SIG-M5 treated with dmso at 0.1 percent for 504 hours (cell line): ENCODE results near the gene DBNL.
"Not testable (repeated sequence)": the region's sequence is repeated elsewhere in the genome, so short reads cannot be mapped to it uniquely, and the experiment has no call there.

Experiments
- DNase-seq: peaks from one replicate; lab custom pipeline; 2025; ENCODE audit not compliant: unreplicated experiment; lab: John Stamatoyannopoulos, UW

DBNL gene

DNA sequence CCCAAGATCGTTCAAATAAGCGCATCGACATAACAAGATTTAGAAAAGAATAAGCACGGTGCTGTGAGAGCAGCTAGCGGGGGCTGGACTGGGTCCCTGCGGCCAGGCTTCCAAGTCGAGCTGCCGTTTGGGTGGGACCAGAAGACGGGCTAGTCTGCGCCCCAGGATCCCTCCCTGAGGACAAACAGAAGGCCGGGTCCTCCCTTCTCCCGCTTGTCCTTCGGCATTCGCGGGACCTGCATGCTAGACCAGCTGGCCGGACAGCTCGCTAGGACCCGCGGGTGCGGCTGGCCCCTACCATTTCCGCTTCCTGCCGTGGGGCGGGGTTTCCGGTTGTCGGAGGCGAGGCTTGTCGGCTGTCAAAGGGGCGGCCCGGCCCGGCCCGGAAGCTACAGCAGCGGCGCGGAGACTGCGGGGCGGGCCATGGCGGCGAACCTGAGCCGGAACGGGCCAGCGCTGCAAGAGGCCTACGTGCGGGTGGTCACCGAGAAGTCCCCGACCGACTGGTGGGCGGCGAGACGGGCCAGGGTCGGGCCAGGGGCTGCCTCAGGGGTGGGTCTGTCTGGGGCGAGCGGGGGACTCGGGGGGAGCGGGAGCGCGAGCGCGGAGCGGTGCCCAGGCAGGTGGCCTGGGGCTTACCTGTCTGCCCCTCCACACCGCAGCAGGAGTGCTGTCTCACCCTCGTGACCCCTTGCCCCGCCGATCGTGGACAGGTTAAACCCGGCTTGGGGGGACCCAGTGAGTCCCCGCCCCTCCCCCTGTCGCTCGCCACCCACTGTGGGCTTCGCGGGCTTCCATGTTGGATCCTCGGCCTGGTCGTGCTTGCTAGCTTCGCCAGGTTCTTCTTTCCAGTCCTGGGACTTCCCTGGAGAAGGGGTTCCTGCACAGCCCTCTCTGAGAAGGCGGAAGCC lies at the start of gene DBNL:
TSS of gene DBNL (plus strand) at position 388 of the 911 bp plus-strand sequence. CDS start at position 424, 36 bp downstream.
- DNase-seq: peak; percentile 80

DNA sequence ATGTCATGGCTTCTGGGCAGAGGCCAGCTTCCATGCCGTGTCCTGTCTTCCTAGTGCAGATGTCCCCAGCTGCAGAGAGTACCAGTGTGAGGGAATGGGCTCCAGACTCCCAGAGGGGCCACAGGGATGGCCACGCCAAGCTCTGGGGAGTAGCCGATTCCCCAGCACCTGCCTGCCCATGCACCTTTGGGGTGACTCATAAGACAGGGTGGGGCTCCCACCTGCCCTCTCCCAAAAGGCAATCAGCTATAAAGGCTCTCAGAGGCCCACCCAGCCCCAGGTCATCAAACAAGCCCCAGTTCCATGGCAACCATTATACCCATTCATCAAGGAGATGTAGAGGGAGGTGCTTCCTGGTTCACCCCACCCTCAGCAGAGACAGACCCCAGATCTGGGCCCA lies 47.0 kb upstream of the DBNL start, which contains the start of gene SPDYE1:
TSS of gene SPDYE1 (plus strand) at position 366 of the 400 bp plus-strand sequence. CDS start 2,053 bp downstream, outside the sequence.
- DNase-seq: not testable (repeated sequence)

- DNase-seq: not testable (repeated sequence)
Observed at GRCh38 chr7:44012081-44012480, 32.4 kb upstream of the DBNL start.

DNA sequence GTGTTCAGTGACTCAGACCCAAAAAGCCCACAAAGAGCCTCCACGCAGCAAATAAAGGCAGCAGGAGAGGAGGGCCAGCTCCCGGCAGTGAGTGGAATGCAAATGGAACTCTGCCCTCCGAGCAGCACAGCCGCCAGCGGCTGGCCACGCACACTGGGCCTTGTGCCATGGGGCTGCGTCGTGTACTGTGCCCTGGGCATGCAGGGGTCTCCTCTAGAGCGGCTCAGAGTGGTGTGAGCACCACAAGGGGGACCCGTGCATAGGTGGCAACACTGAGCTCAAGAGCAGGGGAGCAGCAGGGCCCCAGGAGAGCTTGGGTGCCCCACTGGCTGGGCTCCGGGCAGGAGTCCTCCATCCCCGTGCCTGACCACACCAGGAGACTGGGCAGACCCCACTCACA lies 29.4 kb upstream of the DBNL start:
- DNase-seq: not testable (repeated sequence)

GRCh38 chr7:44018857-44019807 lies 25.4 kb upstream of the DBNL start:
- peak; percentile 90 for DNase-seq

DNA sequence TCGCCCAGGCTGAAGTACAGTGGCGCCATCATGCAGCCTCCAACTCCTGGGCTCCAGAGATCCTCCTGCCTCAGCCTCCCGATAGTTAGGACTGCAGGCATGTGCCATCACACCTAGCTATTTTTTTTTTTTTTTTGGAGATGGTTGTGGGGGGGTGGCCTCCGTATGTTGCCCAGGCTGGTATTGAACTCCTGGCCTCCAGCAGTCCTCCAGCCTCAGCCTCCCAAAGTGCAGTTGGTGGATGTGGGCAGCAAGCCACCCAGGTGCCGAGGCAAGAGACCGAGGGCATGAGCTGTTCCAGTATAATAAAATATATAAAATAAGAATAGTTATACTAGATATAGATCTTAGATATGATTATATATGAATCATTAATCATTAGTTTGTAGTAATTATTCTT lies 24.7 kb upstream of the DBNL start:
- DNase-seq: not testable (repeated sequence)

DNA sequence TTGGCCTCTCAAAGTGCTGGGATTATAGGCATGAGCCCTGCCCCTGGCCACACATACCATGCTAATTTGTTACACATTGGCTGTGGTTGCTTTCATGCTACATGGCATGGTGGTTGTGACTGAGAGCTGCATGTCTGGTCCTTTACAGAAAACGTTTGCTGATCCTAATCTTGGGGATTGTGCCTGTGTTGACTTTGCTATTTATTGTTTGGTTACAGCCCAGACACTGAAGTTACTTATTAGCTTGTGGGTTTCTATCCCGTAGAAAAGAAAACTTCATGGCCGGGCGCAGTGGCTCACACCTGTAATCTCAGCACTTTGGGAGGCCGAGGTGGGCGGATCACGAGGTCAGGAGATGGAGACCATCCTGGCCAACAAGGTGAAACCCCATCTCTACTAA lies 22.4 kb upstream of the DBNL start:
- not testable (repeated sequence) for DNase-seq

- DNase-seq: not testable (repeated sequence)
Observed at GRCh38 chr7:44022796-44023467, 21.6 kb upstream of the DBNL start.

DNA sequence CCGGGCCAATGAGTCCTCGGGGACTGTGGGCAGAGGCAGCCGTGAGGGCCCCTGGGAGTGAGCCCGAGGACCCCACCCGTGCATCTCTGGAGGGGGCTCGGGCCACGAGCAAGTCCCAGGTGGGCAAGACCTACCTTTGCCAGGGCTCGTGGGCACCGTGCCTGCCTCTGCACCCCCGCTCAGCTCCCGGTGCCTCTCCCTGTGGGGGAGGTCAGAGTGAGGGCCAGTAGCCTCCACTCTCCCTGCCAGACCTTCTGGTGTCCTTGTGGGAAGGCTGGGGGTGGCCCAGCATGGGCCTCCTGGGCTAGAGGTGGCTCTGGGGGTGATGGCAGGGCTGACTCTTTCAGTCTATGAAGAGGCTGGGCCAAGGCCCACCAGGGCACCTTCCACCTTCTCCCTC lies 15.1 kb upstream of the DBNL start:
- not testable (repeated sequence) for DNase-seq

GRCh38 chr7:44030029-44030428 lies 14.5 kb upstream of the DBNL start:
- DNase-seq: not testable (repeated sequence)

- DNase-seq: not testable (repeated sequence)
Observed at GRCh38 chr7:44031319-44031718, 13.2 kb upstream of the DBNL start.

GRCh38 chr7:44032031-44032430 lies 12.5 kb upstream of the DBNL start:
- DNase-seq: not testable (repeated sequence)

DNA sequence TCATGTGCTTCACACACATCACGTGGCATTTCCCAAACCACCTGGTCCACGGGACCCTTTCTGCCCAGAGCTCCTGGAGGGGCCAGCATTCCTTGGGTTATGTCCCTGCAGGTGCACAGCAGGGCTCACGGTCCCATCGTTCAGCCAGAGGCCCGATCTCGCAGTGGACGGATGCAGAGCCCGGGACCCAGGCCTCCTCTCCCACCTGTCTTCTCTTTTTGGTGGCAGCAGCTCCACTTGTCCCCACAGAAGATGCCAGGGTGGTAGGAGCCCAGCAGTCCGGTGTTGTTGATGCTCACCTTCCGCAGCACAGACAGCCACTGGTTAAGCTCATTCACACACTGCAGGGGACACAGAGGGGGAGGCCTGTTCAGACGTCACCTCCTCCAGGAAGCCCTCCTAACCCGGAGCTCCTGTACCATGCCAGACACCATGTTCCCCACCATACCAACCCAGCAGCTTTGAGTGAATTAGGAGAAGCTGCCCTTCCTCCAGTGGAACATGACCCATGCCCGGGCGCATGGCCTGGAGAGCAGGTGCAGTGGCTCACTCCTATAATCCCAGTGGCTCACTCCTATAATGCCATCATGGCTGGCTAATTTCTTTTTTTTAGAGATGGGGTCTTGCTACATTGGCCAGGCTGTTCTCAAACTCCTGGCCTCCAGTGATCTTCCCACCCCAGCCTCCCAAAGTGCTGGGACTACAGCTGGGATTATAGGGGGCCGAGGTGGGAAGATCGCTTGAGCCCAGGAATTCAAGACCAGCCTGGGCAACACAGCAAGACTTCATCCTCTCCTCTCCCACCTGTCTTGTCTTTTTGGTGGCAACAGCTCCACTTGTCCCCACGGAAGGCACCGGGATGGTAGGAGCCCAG lies 10.3 kb upstream of the DBNL start:
- DNase-seq: not testable (repeated sequence)

GRCh38 chr7:44036364-44036763 lies 8.1 kb upstream of the DBNL start:
- DNase-seq: peak; percentile 25

- not testable (repeated sequence) for DNase-seq
Observed at GRCh38 chr7:44037951-44038350, 6.6 kb upstream of the DBNL start.

DNA sequence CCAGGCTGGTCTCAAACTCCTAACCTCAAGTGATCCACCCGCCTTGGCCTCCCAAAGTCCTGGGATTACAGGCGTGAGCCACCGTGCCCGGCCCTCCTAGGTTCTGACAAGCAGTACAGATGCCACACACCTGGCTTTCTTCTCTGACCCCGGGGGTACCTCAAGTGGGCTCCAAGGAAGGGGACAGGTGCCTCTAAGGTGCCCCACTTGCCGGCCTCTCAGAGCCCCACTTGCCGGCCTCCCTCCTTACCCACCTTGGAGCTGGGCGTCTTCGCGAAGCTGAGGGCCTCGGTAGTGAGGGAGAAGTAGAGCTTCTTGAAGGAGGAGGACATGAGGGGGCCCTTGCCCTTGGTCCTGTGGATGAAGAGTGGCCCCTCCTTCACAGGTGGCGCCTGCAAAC lies 5.9 kb upstream of the DBNL start:
- not testable (repeated sequence) for DNase-seq

DNA sequence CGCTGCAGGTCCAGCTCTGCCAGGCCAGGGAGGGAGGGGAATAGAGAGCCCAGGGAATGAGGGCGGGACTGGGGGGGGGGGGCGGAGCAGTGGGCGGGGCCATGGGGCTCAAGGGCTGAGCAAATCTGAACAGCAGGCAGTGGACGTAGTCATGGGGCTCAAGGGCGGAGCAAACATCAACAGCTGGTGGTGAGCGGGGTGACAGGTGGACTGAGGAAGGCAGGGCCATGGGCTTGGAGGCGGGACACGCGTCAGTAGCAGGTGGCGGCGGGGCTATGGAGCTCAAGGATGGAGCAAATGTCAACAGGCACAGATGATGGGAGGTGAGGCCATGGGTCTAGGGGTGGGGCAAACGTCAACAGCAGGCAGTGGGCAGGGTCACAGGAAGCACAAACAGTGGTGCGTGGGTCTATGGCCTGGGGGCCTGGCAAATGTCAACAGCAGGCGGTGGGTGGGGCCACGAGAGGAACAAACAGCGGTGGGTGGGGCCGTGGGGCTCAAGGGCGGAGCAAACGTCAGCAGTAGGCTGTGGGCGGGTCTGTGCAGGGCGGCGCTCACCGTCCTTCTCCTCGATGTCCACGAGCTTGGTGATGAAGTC lies 5.4 kb upstream of the DBNL start:
- peak; percentile 79 for DNase-seq

- DNase-seq: not testable (repeated sequence)
Observed at GRCh38 chr7:44039800-44040492, 4.6 kb upstream of the DBNL start.

DNA sequence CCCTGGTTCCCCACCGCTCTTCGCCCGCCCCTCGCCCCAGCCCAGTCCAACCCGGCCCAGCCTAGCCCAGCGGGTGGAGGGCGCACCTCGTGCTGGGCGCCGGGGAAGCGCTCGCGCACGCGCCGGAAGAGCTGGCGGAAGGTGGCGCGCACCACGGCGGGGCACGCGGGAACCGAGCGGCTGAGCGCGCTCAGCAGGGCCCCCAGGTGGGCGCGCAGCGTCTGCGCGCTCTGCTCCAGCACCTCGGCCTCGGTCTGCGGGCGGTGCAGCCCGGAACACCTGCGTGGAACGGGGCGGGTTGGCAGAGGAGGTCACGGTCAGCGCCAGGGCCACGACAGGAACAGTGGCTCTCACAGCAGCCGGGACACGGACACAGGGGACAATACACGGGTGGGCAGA lies 4.0 kb upstream of the DBNL start:
- DNase-seq: not testable (repeated sequence)
